Measurements from ENCODE around the gene VWA3A. TPM values are rescaled to one million over a fixed set of nuclear protein-coding genes. Genes with fewer than 3 reads are reported as not detected.

The VWA3A gene
- total RNA-seq, 1 donor from 2014 or later, result 0.98 TPM

DNA sequence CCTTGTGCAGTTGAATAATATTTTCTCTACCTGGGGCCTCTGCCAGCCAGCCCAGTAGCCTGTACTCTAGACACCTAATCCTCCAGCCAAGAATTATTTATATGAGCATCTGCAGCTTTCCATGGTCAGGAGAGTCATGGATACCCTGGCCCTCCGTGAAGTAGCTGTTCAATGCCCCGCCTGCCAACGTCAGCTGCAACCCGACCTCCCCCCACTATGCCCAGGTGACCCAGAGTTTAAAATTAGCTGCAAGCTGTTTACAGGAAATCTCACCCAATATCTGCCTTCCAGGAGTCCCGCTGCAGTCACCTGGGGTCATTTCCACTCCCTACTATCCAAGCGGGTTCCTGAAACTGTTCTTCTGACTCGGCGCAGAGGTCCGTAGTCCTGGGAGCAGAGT lies 82.3 kb downstream of the VWA3A start:
- Mint-ChIP-seq H3K27ac (no peak overlapping the region), H3K27me3 (no peaks in the 10 kb centered on the region), H3K9me3 (ENCODE audit: low read depth) (no peaks in the 10 kb centered on the region), H3K4me3 (ENCODE audit: low read depth) (no peak overlapping the region), H3K4me1 (ENCODE audit: low read depth) (no peaks in the 10 kb centered on the region), H3K36me3 (ENCODE audit: insufficient read depth) (no peaks in the 10 kb centered on the region)
- no peak for TF ChIP-seq CTCF (IDR thresholded peaks at IDR 0.05; ENCODE audit: unreplicated experiment)
- no peak for DNase-seq (ENCODE audit: low spot score, unreplicated experiment)

DNA sequence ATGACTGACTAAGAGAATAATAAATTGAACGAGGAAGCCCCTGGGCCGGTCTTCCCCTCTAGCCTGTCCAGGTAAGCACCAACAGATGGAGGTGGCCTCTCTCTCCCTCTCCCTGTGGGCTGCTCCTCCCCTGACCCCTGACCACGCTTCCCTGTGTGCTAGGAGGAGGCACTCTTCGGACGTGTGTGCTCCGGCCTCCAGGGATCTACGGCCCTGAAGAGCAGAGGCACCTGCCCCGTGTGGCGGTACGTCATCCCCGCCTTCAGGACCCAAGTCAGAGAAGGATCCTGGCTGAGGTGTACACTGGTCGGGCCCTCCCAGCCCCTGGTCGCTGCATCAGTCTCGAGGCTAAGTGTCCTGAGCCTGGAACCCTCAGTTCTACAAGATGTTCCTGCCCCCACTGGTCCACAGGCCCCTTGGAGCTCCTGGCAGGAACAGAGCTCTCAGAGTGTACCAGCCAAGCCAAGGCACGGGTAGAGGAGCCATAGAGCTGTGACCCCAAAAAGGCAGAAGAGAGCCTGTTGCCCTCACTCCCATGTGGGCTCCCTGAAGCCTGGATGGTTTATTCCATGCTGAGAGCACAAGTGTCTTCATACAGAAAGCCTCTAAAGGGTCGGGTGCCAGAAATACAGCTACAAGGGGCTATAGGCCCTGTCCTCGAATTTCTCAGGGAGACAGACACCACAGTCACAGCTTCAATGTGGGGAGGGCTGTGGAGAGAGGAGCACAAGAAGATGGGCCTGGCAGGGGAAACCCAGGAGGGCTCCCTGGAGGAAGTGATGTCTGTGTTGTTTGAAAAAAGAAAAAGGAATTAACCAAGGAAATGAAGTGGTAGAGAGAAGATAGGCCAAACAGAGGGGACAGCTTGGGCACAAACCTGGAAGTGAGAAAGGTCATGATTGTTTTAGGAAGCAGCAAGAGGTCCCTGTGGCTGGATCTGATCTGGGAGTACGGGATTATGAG lies 85.9 kb downstream of the VWA3A start:
- DNase-seq (ENCODE audit: low spot score, unreplicated experiment), result no peak
- H3K9me3 Mint-ChIP-seq (ENCODE audit: low read depth), result no peaks in the 10 kb centered on the region
- H3K36me3 Mint-ChIP-seq (ENCODE audit: insufficient read depth), result no peaks in the 10 kb centered on the region
- H3K4me1 Mint-ChIP-seq (ENCODE audit: low read depth), result no peaks in the 10 kb centered on the region
- H3K27ac Mint-ChIP-seq, result no peak overlapping the region
- no peak overlapping the region for H3K4me3 Mint-ChIP-seq (ENCODE audit: low read depth)
- TF ChIP-seq CTCF (IDR thresholded peaks at IDR 0.05; ENCODE audit: unreplicated experiment), result no peak
- peaks cover 10% of the 10 kb centered on the region for H3K27me3 Mint-ChIP-seq

GRCh38 chr16:22181426-22181825 lies 89.1 kb downstream of the VWA3A start:
- H3K4me3 Mint-ChIP-seq (ENCODE audit: low read depth), result no peak overlapping the region
- H3K36me3 Mint-ChIP-seq (ENCODE audit: insufficient read depth), result no peaks in the 10 kb centered on the region
- DNase-seq (ENCODE audit: low spot score, unreplicated experiment), result no peak
- H3K4me1 Mint-ChIP-seq (ENCODE audit: low read depth), result no peaks in the 10 kb centered on the region
- no peak overlapping the region for H3K27ac Mint-ChIP-seq
- H3K9me3 Mint-ChIP-seq (ENCODE audit: low read depth), result no peaks in the 10 kb centered on the region
- peaks cover 10% of the 10 kb centered on the region for H3K27me3 Mint-ChIP-seq
- no peak for TF ChIP-seq CTCF (IDR thresholded peaks at IDR 0.05; ENCODE audit: unreplicated experiment)

DNA sequence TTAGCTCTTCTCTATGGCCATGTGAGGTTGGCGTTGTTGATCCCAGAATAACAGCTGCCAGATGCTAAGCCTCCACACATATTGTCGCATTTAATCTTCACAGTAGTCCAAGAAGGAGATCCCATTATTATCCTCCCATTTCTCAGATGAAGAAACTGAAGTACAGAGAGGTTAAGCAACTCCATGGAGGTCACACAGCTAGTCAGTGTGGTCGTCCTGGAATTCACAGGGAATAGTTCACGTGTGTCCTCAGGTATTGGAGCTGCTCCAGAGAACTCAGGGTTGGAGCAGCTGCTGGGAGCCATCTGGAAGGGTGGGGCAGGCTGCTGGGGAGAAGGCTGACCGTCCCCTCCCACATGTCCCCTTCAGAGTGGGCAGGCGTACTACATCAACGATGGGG lies 89.5 kb downstream of the VWA3A start:
- DNase-seq (ENCODE audit: low spot score, unreplicated experiment), result no peak
- Mint-ChIP-seq H3K27me3 (peaks cover 10% of the 10 kb centered on the region), H3K36me3 (ENCODE audit: insufficient read depth) (no peaks in the 10 kb centered on the region), H3K27ac (no peak overlapping the region), H3K4me3 (ENCODE audit: low read depth) (no peak overlapping the region), H3K4me1 (ENCODE audit: low read depth) (no peaks in the 10 kb centered on the region), H3K9me3 (ENCODE audit: low read depth) (no peaks in the 10 kb centered on the region)
- TF ChIP-seq CTCF (IDR thresholded peaks at IDR 0.05; ENCODE audit: unreplicated experiment), result no peak

DNA sequence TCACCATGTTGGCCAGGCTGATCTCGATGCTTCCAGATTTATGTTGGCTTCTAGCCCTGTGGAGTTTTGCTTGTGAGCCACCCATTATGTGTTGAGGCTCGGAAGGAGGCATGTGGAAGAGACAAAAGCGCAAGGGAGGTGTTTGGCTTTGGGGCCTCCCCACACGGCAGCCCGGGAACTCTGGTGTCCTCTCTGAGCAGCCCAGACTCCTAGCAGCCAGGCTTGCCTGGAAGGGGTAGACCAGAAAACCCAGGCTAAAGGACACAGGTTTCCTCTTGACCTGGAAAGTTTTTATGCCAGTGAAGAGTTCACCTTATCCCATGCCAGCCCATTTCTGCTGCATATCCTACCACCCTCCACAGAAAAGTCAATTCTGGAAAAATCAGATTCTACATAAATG lies 91.0 kb downstream of the VWA3A start:
- Mint-ChIP-seq H3K4me3 (ENCODE audit: low read depth) (no peak overlapping the region), H3K9me3 (ENCODE audit: low read depth) (no peaks in the 10 kb centered on the region), H3K27me3 (peaks cover 10% of the 10 kb centered on the region), H3K27ac (no peak overlapping the region), H3K36me3 (ENCODE audit: insufficient read depth) (no peaks in the 10 kb centered on the region), H3K4me1 (ENCODE audit: low read depth) (no peaks in the 10 kb centered on the region)
- DNase-seq (ENCODE audit: low spot score, unreplicated experiment), result no peak
- TF ChIP-seq CTCF (IDR thresholded peaks at IDR 0.05; ENCODE audit: unreplicated experiment), result no peak
